Measurements from ENCODE around the gene GFOD2.

The GFOD2 gene

GRCh38 chr16:67767953-67768352 is 48.8 kb upstream of the GFOD2 start:
- TF ChIP-seq HOXA7 (CRISPR knock-in tag; IDR thresholded peaks at IDR 0.05; ENCODE audit: borderline replicate concordance) = no peak
- no peak for TF ChIP-seq SCRT2 (tag by site-specific recombination; IDR thresholded peaks at IDR 0.05)
- no peak for TF ChIP-seq ZNF426 (tag by site-specific recombination; IDR thresholded peaks at IDR 0.05)
- no peak for TF ChIP-seq ZNF623 (tag by site-specific recombination; IDR thresholded peaks at IDR 0.05)
- no peak for TF ChIP-seq REST (tag by site-specific recombination; IDR thresholded peaks at IDR 0.05)
- no peak for TF ChIP-seq ZNF510 (tag by site-specific recombination; IDR thresholded peaks at IDR 0.05; ENCODE audit: insufficient replicate concordance)
- no peak for TF ChIP-seq HIC1 (tag by site-specific recombination; IDR thresholded peaks at IDR 0.05)
- no peak for TF ChIP-seq ZNF843 (tag by site-specific recombination; IDR thresholded peaks at IDR 0.05)
- TF ChIP-seq RBAK (tag by site-specific recombination; IDR thresholded peaks at IDR 0.05) = no peak
- no peak for TF ChIP-seq ZIC2 (tag by site-specific recombination; IDR thresholded peaks at IDR 0.05)
- TF ChIP-seq KLF1 (tag by site-specific recombination; IDR thresholded peaks at IDR 0.05) = no peak
- ChIA-PET POLR2A (interaction anchor here (0.7 kb wide), 1 partner anchor 11 kb away, joined by 3 read pairs; no protein-coding TSS in a partner anchor), CTCF (interaction anchor here (0.6 to 1.6 kb wide), 4 partner anchors 46 to 522 kb away, joined by 3 to 5 read pairs (median 4); no protein-coding TSS in a partner anchor)
- Histone ChIP-seq H3K27ac (ENCODE audit: extremely low read depth, low read depth, low read length) (no peak overlapping the region), H3K36me3 (ENCODE audit: control insufficient read depth in 2 of 2, insufficient read depth in 1 of 2, low read length in 2 of 2) (peaks cover 0 to 8% of the 10 kb centered on the region in 2 experiments; a peak in 2 of 3 replicates), H3K4me3 (ENCODE audit: low read depth, low read length) (no peak overlapping the region), H3K9me3 (ENCODE audit: control insufficient read depth, insufficient read depth, low read depth, low read length) (no peaks in the 10 kb centered on the region), H3K4me1 (ENCODE audit: control insufficient read depth, insufficient read depth, low read length) (no peaks in the 10 kb centered on the region)

DNA sequence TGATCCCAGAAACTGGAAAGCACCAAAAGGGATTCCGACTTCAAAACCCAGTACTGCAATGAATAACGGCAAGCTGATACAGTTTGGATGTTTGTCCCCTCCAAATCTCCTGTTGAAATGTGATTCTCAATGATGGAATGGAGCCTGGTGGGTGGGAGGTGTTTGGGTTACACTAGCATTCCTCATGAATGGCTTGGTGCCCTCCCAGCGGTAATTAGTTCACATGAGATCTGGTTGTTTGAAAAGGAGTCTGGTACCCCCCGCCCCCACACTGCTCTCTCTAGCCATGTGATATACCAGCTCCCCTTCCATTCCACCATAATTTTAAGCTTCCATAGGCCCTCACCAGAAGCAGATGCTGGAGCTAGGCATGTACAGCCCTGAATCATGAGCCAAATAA is 47.2 kb upstream of the GFOD2 start:
- Histone ChIP-seq H3K36me3 (ENCODE audit: control insufficient read depth in 2 of 2, insufficient read depth in 1 of 2, low read length in 2 of 2) (peaks cover 0 to 9% of the 10 kb centered on the region in 2 experiments; a peak in 2 of 3 replicates), H3K4me1 (ENCODE audit: control insufficient read depth, insufficient read depth, low read length) (no peaks in the 10 kb centered on the region), H3K9me3 (ENCODE audit: control insufficient read depth, insufficient read depth, low read depth, low read length) (no peaks in the 10 kb centered on the region), H3K27ac (ENCODE audit: extremely low read depth, low read depth, low read length) (no peak overlapping the region), H3K4me3 (ENCODE audit: low read depth, low read length) (no peak overlapping the region)
- ChIA-PET CTCF (interaction anchor here (1.8 kb wide), 1 partner anchor 50 kb away, joined by 4 read pairs; no protein-coding TSS in a partner anchor), POLR2A (interaction anchor here (0.7 kb wide), 1 partner anchor 9 kb away, joined by 3 read pairs; no protein-coding TSS in a partner anchor)
- TF ChIP-seq ZNF16 (tag by site-specific recombination; IDR thresholded peaks at IDR 0.05; ENCODE audit: low read depth) (no peak), ZNF571 (tag by site-specific recombination; IDR thresholded peaks at IDR 0.05) (no peak), WT1 (tag by site-specific recombination; IDR thresholded peaks at IDR 0.05) (no peak), YY2 (tag by site-specific recombination; IDR thresholded peaks at IDR 0.05) (no peak), ZNF449 (tag by site-specific recombination; IDR thresholded peaks at IDR 0.05) (no peak), ZNF214 (tag by site-specific recombination; IDR thresholded peaks at IDR 0.05; ENCODE audit: borderline replicate concordance) (no peak), FEZF1 (tag by site-specific recombination; IDR thresholded peaks at IDR 0.05) (no peak), ELK4 (IDR thresholded peaks at IDR 0.05; ENCODE audit: borderline replicate concordance, low read depth, low read length) (no peak), ZNF843 (tag by site-specific recombination; IDR thresholded peaks at IDR 0.05) (no peak), OVOL3 (tag by site-specific recombination; IDR thresholded peaks at IDR 0.05) (no peak), ZFHX2 (tag by site-specific recombination; conservative IDR thresholded peaks at IDR 0.05) (peak; percentile 40; the same call in 1 of the 2 replicates)
- TF ChIP-seq, protein P1, sequence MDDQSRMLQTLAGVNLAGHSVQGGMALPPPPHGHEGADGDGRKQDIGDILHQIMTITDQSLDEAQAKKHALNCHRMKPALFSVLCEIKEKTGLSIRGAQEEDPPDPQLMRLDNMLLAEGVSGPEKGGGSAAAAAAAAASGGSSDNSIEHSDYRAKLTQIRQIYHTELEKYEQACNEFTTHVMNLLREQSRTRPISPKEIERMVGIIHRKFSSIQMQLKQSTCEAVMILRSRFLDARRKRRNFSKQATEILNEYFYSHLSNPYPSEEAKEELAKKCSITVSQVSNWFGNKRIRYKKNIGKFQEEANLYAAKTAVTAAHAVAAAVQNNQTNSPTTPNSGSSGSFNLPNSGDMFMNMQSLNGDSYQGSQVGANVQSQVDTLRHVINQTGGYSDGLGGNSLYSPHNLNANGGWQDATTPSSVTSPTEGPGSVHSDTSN (CRISPR knock-in tag; IDR thresholded peaks at IDR 0.05) = no peak
- TF ChIP-seq, protein P2, sequence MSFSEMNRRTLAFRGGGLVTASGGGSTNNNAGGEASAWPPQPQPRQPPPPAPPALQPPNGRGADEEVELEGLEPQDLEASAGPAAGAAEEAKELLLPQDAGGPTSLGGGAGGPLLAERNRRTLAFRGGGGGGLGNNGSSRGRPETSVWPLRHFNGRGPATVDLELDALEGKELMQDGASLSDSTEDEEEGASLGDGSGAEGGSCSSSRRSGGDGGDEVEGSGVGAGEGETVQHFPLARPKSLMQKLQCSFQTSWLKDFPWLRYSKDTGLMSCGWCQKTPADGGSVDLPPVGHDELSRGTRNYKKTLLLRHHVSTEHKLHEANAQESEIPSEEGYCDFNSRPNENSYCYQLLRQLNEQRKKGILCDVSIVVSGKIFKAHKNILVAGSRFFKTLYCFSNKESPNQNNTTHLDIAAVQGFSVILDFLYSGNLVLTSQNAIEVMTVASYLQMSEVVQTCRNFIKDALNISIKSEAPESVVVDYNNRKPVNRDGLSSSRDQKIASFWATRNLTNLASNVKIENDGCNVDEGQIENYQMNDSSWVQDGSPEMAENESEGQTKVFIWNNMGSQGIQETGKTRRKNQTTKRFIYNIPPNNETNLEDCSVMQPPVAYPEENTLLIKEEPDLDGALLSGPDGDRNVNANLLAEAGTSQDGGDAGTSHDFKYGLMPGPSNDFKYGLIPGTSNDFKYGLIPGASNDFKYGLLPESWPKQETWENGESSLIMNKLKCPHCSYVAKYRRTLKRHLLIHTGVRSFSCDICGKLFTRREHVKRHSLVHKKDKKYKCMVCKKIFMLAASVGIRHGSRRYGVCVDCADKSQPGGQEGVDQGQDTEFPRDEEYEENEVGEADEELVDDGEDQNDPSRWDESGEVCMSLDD (tag by site-specific recombination; IDR thresholded peaks at IDR 0.05) = no peak

Measured in HEK293 (cell line).